Measurements from ENCODE around the gene ATP5PD.

ATP5PD gene

GRCh38 chr17:75081611-75082540, 35.1 kb upstream of the ATP5PD start:
- TF ChIP-seq ZFX (IDR thresholded peaks at IDR 0.05) = no peak
- no peak for TF ChIP-seq CTCF (conservative IDR thresholded peaks at IDR 0.05)
- H3K27ac ChIP-seq = no peak overlapping the region

GRCh38 chr17:75079023-75079373, 32.2 kb upstream of the ATP5PD start:
- no peak overlapping the region for H3K27ac ChIP-seq
- TF ChIP-seq ZFX (IDR thresholded peaks at IDR 0.05) = no peak
- TF ChIP-seq CTCF (conservative IDR thresholded peaks at IDR 0.05) = no peak

GRCh38 chr17:75078284-75079022, 31.7 kb upstream of the ATP5PD start:
- H3K27ac ChIP-seq = no peak overlapping the region
- TF ChIP-seq CTCF (conservative IDR thresholded peaks at IDR 0.05) (no peak), ZFX (IDR thresholded peaks at IDR 0.05) (no peak)

GRCh38 chr17:75077496-75078283, 30.9 kb upstream of the ATP5PD start:
- H3K27ac ChIP-seq = no peak overlapping the region
- no peak for TF ChIP-seq ZFX (IDR thresholded peaks at IDR 0.05)
- TF ChIP-seq CTCF (conservative IDR thresholded peaks at IDR 0.05) = no peak

- H3K27ac ChIP-seq = no peak overlapping the region
- TF ChIP-seq ZFX (IDR thresholded peaks at IDR 0.05) = no peak
- no peak for TF ChIP-seq CTCF (conservative IDR thresholded peaks at IDR 0.05)
Measured at GRCh38 chr17:75077072-75077495, 30.3 kb upstream of the ATP5PD start.

GRCh38 chr17:75075597-75076336, 29.0 kb upstream of the ATP5PD start:
- TF ChIP-seq ZFX (IDR thresholded peaks at IDR 0.05) = no peak
- no peak for TF ChIP-seq CTCF (conservative IDR thresholded peaks at IDR 0.05)
- no peak overlapping the region for H3K27ac ChIP-seq

Data from C4-2B (cell line).